ENCODE results near the gene VPS13D. TPM values are rescaled to one million over a fixed set of nuclear protein-coding genes. Genes with fewer than 3 reads are reported as not detected.

Gene VPS13D
- total and polyA plus RNA-seq, 2 experiments from 2014 or later, result 10.7 to 34.9 TPM

GRCh38 chr1:12202190-12202497 lies 27.7 kb upstream of the VPS13D start:
- Histone ChIP-seq H3K27me3 (ENCODE audit: insufficient read depth) (no peaks in the 10 kb centered on the region), H4K20me1 (replicated peaks; ENCODE audit: insufficient read depth) (no peaks in the 10 kb centered on the region), H3K4me3 (no peak overlapping the region), H3K36me3 (ENCODE audit: insufficient read depth) (no peaks in the 10 kb centered on the region), H3K4me2 (no peak overlapping the region), H3F3A (replicated peaks; ENCODE audit: low read depth) (no peaks in the 10 kb centered on the region), H3K4me1 (ENCODE audit: insufficient read depth) (peaks cover 20% of the 10 kb centered on the region), H3K79me2 (replicated peaks; ENCODE audit: insufficient read depth) (no peaks in the 10 kb centered on the region), H3K27ac (ENCODE audit: low read depth) (no peak overlapping the region), H2AFZ (no peak overlapping the region; the same call in 1 of the 2 replicates), H3K9me2 (ENCODE audit: insufficient read depth) (no peaks in the 10 kb centered on the region)
- peak; percentile 12 for ATAC-seq
- TF ChIP-seq ETS1 (IDR thresholded peaks at IDR 0.05) (no peak), STAT1 (IDR thresholded peaks at IDR 0.05; ENCODE audit: unreplicated experiment) (no peak), EZH2 (IDR thresholded peaks at IDR 0.05; ENCODE audit: low read depth, unreplicated experiment) (no peak), CTCF (conservative IDR thresholded peaks at IDR 0.05; ENCODE audit: low read depth in 2 of 2) (no peak), REST (IDR thresholded peaks at IDR 0.05; ENCODE audit: unreplicated experiment) (no peak), CREB1 (CRISPR knock-in tag; IDR thresholded peaks at IDR 0.05; ENCODE audit: low read depth) (no peak), EZH2phosphoT487 (IDR thresholded peaks at IDR 0.05; ENCODE audit: unreplicated experiment) (no peak), ZNF114 (CRISPR knock-in tag; IDR thresholded peaks at IDR 0.05) (no peak), NANOG (IDR thresholded peaks at IDR 0.05; ENCODE audit: borderline replicate concordance) (no peak), ZNF331 (CRISPR knock-in tag; IDR thresholded peaks at IDR 0.05; ENCODE audit: low read depth) (no peak), ZNF462 (CRISPR knock-in tag; IDR thresholded peaks at IDR 0.05) (no peak), JUNB (IDR thresholded peaks at IDR 0.05; ENCODE audit: unreplicated experiment) (no peak), POLR2AphosphoS5 (IDR thresholded peaks at IDR 0.05; ENCODE audit: low read depth) (no peak)
- Mint-ChIP-seq H3K36me3 (ENCODE audit: low read depth) (no peaks in the 10 kb centered on the region), H3K4me3 (no peak overlapping the region), H3K27me3 (ENCODE audit: insufficient read depth, low read depth, poor library complexity) (peaks cover 2% of the 10 kb centered on the region), H3K4me1 (peaks cover 25% of the 10 kb centered on the region), H3K9me3 (no peaks in the 10 kb centered on the region), H3K27ac (no peak overlapping the region)
- peak; percentile 24 for DNase-seq (ENCODE audit: low spot score)

Data from GM23338 (cell line).